OCI-LY3 (cell line): ENCODE results near the gene C4orf46.

Experiments
- EZH2phosphoT487 ChIP-seq: fragments of 200-600 bp; shearing (Covaris generic); IDR thresholded peaks from 2 replicates; pipeline ENCODE4 v1.6.1; 2018; ENCODE audit warnings: antibody characterized with exemption, mixed run types, low read depth
- TF ChIP-seq, protein P1 (sequence below): fragments of 200-600, 300-600 bp; sonication (generic); IDR thresholded peaks from 2 replicates; pipeline ENCODE4 v1.5.1; 2014; ENCODE audit warnings: antibody characterized with exemption, low read length, low read depth

DNA sequence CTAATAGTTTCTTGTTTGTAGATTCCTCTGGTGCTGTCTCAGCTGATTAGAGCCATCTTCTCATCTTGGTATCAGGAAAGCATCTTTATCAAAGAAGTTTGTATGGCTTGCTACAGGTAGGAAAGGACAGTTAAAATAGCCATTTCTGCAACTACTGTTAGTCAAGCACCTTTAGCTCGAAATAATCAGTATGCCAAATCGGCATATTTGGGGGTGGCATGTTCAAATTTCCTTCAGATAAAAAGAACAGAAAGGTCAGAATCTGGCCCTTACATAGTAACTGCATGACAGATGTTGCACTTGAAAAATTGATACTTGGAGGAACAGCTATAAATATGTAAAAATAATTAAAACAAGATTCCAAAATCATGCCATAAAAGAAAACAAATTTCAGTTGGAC, 4.8 kb downstream of the C4orf46 start:
- TF ChIP-seq, protein P1, sequence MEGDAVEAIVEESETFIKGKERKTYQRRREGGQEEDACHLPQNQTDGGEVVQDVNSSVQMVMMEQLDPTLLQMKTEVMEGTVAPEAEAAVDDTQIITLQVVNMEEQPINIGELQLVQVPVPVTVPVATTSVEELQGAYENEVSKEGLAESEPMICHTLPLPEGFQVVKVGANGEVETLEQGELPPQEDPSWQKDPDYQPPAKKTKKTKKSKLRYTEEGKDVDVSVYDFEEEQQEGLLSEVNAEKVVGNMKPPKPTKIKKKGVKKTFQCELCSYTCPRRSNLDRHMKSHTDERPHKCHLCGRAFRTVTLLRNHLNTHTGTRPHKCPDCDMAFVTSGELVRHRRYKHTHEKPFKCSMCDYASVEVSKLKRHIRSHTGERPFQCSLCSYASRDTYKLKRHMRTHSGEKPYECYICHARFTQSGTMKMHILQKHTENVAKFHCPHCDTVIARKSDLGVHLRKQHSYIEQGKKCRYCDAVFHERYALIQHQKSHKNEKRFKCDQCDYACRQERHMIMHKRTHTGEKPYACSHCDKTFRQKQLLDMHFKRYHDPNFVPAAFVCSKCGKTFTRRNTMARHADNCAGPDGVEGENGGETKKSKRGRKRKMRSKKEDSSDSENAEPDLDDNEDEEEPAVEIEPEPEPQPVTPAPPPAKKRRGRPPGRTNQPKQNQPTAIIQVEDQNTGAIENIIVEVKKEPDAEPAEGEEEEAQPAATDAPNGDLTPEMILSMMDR = no peak
- TF ChIP-seq EZH2phosphoT487 = no peak
